GM18951 (cell line): Measurements from ENCODE around the gene ABLIM2.

ENCODE experiments used
- POLR2A ChIP-seq: IDR thresholded peaks from 4 replicates; pipeline ENCODE4 v1.6.1; 2011; ENCODE audit warnings: mild to moderate bottlenecking; ENCODE audit not compliant: insufficient read length, insufficient read depth; ENCODE audit errors: extremely low read depth
- in situ Hi-C: fragments of 300-500 bp; cut with MboI; formaldehyde crosslinking; loops from one replicate; pipeline ENCODE4 v1.12.0; 2022; ENCODE audit warnings: low sequenced_read_pairs, mixed read lengths, inconsistent platforms; ENCODE audit not compliant: unreplicated experiment

Gene ABLIM2

DNA sequence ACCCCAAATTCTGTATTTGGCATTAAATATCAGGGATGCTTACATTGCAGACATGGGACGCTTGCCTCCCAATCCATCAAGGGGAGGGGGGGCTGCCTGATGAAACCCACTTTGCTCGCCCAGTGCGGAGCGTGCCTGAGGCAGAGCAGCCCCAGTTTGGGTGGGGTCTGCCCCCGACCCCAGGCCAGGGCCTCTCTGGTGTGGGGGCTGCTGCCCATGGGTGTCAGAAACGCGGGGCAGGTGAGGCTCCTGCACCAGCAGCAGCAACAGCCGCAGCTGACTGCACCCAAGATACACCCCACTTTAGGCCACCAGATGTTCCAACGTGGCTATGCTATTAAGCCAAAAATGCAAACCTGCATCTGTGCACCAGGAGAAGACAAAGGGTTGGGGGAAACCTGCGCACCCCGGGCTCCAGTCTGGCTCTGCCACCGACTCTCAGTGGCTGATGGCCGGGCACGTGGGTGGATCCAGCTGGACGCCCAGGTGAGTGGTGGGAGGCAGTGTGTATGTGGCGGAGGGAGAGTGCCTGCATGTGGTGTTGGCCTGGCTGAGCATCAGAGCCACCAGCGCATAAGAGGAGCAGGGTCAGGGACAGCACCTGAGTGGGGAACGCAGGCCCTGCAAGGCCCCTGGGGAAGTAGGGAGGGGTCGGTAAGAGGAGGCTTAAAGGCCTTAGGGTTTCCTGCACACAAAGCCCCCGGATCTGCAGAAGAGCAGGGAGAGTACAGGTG is 86.2 kb downstream of the ABLIM2 start:
- no peak for TF ChIP-seq POLR2A
- in situ Hi-C loops = no loop called here

DNA sequence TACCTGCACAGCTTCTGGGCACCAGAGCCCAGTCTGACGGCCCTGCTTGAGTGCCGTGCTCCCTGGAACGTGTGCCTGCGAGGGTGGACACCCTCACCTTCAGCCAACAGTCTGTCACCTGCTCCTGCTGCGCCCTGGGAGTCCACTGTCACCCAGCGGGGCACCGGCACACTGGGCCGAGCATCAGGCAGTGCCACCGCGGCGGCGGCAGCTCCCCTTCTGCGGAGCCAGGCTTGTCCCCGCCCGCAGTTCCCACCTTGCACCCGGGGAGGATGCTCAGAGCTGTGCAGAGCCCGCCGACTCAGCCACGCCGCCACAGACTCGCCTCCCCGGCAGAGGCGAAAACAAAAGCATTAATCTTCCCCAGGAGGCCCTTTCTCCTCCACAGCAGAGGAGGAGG is 86.8 kb downstream of the ABLIM2 start:
- in situ Hi-C loops = no loop called here
- TF ChIP-seq POLR2A = no peak

DNA sequence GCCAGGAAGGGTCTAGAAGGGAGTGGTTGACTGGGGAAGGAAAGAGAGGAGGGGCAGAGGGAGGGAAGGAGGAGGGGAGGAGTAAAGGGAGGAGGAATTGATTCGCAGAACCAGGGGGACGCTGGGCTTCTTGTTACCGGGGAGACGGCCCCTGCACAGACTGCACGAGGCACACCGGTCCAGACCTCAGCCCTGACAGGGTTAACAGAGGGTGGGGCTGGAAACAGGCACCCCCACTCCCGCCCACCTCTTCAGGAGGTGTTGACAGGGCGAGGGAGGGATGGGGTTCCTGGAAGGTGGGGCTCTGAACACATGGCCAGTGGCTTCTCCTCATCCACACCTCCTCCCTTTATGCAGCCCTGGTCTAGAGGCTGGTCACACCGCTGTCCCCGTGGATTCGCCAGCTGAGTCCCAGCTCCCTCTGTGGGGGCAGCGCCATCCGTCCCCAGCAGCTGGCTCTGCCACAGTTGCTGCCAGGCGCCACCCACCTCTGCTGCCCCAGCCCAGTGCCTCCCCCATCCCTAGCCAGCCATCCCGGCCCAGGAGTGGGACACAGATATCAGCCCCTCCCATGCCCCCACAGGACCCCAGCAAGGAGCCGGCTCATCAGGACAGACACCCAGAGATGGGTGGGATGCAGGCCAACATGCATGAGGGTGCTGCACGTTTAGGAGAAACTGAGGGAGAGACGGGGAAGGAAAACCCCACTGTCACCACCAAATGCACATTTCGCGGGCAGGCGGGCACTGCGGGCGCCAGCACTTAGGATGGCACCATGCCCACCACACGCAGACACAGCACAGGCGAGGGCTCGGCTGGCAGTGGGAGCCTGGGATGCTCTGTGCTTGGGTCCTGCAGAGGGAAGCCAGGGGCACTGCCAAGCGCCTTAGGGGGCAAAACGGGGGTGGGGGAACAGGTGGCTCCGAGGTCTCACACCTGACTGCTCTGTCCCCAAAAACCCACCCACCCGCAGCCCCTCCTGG is 87.6 kb downstream of the ABLIM2 start:
- in situ Hi-C loops = no loop called here

DNA sequence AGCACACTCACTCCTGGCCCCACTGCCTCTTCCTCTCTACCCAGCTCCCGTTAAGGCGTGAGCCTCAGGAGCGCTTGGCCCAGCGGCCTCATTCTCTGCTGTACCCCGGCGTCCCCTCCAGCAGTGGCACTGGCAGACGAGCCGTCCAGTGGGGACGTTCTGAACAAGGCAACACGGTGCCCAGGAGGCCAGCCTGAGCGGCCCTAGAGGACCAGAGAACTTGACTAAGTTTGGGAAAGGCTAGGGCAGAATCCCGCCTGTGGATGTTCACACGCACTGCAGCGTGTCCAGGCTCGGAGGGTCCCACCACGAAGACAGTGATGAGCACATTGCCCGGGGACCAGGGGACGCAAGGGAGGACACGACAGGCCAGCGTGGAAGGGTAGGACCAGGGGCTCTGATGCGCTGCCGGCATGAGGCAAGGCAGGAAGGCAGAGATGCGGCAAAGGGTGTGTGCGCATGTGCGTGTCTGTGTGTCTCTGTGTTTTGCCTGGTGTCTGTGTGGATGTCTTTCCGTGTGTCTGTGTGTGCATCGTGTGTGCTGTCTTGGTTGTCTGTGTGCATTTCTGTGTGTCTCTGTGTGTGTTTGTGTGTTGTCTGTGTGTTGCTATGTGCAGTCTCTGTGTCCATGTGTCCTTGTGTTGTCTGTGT is 89.4 kb downstream of the ABLIM2 start:
- TF ChIP-seq POLR2A = no peak
- in situ Hi-C loops = no loop called here

More for the DNA sequence above, 87.6 kb downstream of the ABLIM2 start:
- no peak for TF ChIP-seq POLR2A

DNA sequence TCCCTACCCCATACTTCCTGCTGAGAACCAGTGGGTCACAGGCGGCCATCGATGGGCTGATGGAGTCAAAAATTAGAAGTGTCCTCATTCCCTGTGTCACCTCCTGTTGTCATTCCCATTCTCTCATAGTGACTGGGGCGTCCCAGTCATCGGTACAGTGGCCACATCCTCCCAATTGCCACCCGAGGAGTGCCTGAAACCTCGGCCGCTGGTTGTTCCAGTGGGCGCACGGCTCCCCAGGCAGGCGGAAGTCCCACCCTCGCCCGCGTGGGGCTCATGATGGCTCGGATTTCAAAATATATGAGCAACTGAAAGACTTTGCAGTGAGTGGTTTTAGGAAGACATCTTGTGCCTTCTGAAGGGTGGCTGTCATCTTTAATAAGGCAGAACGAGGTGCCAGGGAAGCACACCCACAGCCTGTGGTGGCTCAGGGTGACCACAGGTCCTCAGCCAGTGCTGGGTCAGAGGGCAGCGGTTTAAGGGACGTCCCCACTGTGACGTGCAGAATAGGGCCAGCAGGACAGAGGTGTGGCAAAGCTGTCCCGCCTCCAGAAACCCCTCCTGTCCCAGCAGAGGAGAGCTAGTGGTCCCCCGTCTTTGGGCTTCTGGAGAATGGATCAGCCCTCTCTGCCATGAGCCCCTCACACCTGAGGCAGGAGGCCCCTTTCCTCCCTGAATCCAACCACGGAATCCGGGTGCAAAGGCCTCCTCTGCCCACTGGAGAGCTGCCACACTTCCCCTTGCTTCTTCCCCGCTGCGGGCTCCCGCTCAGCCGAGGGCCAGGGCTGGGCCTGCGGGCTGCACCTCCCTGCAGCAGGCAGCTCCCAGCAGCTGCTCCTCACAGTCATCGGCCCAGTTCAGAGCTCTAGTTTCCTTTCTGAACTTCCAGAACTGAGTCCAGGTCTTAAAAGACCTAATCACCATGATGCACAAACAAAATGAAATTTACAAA is 90.4 kb downstream of the ABLIM2 start:
- TF ChIP-seq POLR2A = no peak
- in situ Hi-C loops = no loop called here

DNA sequence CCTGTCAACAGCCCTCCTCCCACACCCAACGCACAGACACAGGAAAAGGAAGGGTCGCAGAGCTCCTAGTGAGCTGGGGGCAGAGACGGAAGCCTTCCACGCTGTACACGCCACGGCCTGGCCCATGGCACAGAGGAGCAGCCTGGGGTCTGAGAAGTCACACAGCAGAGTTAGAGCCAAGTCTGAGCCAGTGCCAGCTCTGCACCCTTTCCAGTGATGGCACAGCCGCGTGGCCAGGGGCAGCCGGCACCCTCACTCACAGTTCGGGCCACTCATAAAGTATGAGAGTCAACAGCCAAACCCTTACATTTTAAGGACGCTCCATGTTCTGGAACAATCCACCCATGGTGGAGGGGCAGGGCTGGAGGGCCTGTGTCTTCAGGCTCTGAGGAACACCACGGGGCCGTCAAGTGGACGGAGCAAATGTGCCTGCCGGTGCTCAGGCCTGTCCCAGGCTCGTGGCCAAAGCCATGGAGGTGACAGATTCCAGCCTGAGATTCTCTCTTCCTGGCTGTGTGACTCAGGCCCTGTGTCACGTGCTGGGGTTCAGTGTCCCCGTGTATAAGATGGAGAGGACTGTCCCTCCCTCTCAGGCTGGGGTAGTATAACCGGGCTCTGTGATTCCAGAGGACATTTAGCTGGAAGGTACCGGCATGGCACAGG is 91.2 kb downstream of the ABLIM2 start:
- in situ Hi-C loops = no loop called here
- no peak for TF ChIP-seq POLR2A

DNA sequence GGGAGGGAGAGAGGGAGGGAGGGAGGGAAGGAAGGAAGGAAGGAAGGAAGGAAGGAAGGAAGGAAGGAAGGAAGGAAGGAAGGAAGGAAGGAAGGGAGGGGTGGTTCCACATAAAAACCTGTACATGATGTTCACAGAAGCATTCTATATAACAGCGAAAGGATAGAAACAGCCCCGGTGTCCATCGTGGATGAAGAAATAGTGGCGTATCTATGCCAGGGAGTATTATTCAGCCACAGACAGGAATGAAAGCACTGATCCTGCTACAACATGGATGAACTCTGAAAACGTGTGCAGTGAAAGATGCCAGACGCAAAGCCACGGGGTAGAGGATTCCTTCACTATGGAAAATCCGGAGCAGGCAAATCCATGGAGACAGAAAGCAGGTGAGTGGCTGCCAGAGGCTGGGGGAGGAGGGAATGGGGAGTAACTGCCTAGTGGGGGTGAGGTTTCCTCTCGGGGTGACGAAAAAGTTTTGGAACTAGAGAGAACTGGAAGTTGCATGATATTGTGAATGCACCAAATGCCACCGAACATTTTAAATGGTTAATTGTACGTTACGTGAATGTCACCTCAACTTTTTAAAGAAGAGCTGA is 92.2 kb downstream of the ABLIM2 start:
- in situ Hi-C loops = no loop called here
- TF ChIP-seq POLR2A = no peak

DNA sequence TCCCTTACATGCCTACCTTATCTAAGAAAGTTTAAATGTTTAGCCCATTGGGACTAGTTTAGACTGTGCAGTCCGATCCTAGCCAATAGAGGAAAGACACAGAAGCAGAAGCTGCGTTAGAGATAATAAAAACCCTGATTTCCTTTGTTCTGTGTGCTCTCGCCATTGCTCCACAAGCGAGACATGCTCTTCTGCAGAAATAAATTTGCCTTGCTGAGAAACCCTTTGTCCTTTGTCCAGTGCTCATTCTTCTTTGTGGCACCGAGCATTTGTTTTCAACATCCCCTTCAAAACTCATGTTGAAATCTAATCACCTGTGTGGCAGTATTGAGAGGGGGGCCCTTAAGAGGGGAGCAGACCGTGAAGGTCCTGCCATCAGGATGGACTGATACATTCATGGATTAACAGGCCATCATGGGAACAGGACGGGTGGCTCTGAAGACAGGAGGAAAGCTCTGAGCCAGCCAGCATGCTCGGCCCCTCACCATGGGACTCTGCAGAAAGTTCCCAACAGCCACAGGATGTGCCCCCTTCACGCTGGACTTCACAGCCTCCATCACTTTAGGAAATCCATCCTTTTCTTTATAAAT is 94.5 kb downstream of the ABLIM2 start:
- in situ Hi-C loops = no loop called here
- TF ChIP-seq POLR2A = no peak

DNA sequence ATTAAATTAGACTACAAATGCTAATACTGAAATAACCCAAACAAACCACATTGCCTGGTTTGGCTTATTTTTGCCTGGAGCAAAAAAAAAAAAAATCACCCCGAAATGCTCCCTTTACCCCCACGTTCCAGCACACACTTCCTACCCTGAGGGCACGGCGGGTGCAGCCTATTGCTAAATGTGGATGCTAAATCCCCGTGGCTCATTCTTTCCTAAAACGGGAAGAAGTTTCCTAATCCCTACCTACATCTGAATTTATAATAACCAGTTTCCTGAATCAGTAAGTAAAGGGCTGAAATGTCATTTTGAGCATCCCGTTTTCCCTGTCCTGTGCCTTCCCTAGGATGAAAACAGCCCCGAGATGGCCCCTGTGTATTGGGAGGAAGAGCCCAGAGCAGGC is 97.0 kb downstream of the ABLIM2 start:
- in situ Hi-C loops = no loop called here
- TF ChIP-seq POLR2A = no peak

DNA sequence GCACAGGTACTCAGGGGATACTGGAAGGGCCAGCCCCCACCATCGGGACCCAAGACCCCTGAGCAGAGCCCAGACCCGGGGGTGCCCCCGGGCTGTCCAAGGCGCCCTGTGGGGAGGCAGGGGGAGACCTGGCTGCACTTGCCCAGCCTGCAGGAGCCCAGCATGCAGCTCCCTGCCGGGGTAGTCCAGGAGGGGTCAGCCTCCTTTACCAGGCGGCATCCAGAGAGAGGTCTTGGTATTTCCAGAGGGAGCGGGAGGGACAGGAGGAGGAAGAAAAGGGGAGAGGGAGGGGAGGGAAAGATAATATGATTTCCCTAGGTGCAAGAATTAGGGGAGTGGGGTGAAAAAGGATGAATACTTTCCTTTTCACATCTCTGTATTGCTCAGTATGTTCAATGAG is 97.5 kb downstream of the ABLIM2 start:
- TF ChIP-seq POLR2A = no peak
- in situ Hi-C loops = no loop called here

DNA sequence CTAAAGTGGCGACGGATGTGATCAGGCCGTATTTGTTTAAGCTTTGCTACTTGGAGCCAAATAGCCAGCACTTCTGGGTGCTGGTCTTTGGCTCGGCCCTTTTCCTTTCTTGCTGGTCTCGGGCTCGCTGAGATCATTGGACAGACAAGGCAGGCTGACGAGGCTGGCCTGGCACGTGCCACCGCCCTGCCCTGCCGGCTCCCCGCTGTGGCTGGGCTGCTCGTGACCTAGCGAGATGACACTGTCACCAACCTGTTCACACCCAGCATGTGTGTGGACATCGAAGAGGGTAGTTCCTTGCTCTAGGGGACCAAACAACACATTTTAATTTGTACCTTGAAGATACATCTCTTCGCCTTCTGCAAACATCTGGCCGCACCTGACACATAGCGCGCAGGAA is 98.0 kb downstream of the ABLIM2 start:
- in situ Hi-C loops = no loop called here
- TF ChIP-seq POLR2A = no peak
